Measurements from ENCODE around the gene DTX1. TPM values are rescaled to one million over a fixed set of nuclear protein-coding genes. Genes with fewer than 3 reads are reported as not detected.

Gene DTX1
- total RNA-seq, result 1 to 10 TPM; 5.0 to 7.7 (median 5.2) TPM

DNA sequence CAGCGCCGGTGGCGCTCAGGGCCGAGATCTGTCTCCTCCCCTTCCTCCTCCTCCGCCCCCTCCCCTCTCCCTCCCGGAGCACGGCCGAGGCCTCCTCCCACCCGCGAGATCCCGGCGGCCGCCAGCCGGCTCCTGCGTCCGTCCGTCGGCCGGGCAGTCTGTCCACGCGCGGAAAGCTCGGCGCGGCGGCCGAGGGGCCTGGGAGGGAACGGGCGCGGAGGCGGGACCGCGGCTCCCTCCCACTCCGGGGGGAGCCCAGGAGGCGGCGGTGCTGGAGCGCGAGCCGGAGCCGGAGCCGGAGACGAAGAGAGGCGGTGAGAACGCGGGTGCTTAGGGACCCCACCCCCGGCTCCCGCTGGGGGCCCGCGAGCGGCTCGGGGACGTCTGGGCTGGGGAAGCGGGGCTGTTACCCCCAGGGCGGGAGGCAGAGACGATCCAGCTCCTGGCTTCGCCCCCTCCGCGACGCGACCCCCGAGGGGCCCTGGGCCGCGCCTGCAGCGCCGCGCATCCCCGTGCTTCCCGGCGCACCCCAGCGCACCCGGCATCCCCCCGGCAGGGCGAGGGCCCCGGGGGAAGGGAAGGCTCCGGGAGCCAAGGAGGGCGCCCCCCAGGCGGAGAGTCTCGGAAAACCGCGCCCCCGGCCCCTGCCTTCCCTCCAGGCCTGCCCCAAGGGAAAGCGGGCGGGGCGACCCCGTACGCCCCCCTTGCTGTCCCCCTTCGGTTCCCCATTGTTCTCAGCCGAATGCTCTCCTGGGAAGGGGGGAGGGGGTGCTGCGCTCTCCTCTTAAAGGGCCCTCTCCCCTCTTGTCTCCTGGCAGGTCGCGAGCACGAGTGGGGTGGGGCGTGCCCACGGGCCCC, at the start of gene DTX1:
TSS of gene DTX1 (plus strand) at position 100 of the 858 bp plus-strand sequence. CDS start 1,463 bp downstream, outside the sequence.
- no peaks in the 10 kb centered on the region for H3K36me3 Mint-ChIP-seq (ENCODE audit: insufficient read depth)
- ATAC-seq (peak; percentile 62 to 75), DNase-seq (peak; percentile 35)
- peak within 1 kb of the TSS; percentile 81 for H3K4me3 Mint-ChIP-seq
- no peaks in the 10 kb centered on the region for H3K9me3 Mint-ChIP-seq
- H3K4me1 Mint-ChIP-seq (ENCODE audit: low read depth), result peaks cover 41% of the 10 kb centered on the region
- H3K27me3 Mint-ChIP-seq (ENCODE audit: low read depth), result no peaks in the 10 kb centered on the region

DNA sequence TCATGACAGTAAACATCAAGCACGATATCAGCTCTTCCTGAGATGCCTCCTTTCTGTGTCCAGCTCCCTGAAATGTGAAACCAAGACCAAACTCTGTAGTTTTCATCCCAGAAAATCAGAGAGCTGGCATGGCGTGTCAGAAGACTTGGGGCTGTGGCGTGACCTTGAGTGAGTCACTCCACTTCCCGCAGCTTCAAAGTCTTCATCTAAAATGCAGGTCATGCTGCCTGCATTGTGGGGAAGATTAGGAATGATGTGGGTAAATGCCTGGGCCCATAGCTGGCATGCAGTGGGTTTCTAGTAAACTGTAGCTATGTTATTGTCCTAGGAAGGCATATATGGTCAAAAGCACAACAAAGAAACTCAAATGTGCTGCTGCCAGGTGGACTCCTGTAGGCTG, 49.4 kb upstream of the DTX1 start:
- H3K27me3 Mint-ChIP-seq (ENCODE audit: low read depth), result no peaks in the 10 kb centered on the region
- no peak overlapping the region for H3K4me3 Mint-ChIP-seq
- DNase-seq (no peak), ATAC-seq (no peak)
- H3K4me1 Mint-ChIP-seq (ENCODE audit: low read depth), result no peaks in the 10 kb centered on the region
- peaks cover 64% of the 10 kb centered on the region for H3K36me3 Mint-ChIP-seq (ENCODE audit: insufficient read depth)
- H3K9me3 Mint-ChIP-seq, result peaks cover 10% of the 10 kb centered on the region

DNA sequence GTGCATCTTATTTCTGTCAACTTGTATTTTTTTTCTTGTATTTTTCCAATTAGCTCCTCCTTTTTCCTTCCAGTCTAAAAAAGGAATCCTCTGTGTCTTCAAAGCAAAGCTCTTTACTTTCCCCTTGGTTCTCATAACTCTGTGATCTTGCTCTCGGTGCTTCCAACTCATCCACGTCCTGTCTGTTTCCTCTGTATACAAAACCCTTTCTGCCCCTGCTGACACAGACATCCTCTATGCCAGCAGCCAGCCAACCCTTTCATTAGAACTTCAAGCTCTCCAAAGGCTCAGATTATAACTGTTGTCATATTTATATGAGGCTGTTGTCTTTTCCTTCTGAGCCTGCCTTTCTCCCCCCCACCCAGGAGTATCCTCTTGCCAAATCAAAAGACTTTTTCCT, 45.8 kb upstream of the DTX1 start:
- Mint-ChIP-seq H3K9me3 (peaks cover 10% of the 10 kb centered on the region), H3K4me3 (no peak overlapping the region), H3K36me3 (ENCODE audit: insufficient read depth) (peaks cover 49% of the 10 kb centered on the region), H3K4me1 (ENCODE audit: low read depth) (no peaks in the 10 kb centered on the region), H3K27me3 (ENCODE audit: low read depth) (no peaks in the 10 kb centered on the region)
- no peak for DNase-seq
- no peak for ATAC-seq

DNA sequence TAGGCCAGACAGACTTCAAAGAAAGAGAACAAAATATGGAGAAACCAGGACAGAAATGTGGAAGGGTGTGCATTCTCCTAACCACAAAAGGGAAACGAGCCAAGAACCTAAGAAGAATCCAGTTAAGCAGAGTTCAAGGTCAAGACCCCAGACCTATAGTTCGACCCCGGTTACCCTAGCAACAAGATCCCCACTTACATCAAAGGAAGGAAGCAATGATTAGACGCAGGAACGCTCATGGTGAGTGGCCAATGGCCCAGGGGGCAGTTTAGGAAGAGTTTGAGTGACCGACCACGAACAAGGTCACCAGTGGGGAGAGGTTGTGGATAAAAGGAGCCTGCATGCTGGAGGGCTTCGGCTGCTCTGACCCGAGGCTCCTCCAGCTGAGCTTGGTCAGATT, 42.0 kb upstream of the DTX1 start:
- DNase-seq, result no peak
- Mint-ChIP-seq H3K4me3 (no peak overlapping the region), H3K4me1 (ENCODE audit: low read depth) (no peaks in the 10 kb centered on the region), H3K36me3 (ENCODE audit: insufficient read depth) (peaks cover 22% of the 10 kb centered on the region), H3K27me3 (ENCODE audit: low read depth) (no peaks in the 10 kb centered on the region), H3K9me3 (peaks cover 10% of the 10 kb centered on the region)
- ATAC-seq, result no peak

DNA sequence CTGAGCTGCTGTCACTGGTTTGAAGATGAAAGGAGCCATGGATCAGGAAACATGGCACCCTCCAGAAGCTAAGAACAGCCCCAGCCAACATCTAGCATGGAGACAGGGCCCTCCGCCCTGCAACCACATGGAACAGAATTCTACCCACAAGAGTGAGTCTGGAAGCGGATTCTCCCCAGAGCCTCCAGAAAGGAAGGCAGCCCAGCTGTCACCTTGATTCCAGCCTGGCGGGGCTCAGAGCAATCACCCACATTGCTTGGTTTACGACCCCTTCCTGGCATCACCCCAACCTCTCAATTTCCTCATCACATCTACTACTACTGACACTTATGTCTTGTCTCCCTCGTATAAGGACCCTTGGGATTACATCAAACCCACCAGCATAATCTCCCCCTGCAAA, 39.7 kb upstream of the DTX1 start:
- no peaks in the 10 kb centered on the region for H3K4me1 Mint-ChIP-seq (ENCODE audit: low read depth)
- H3K36me3 Mint-ChIP-seq (ENCODE audit: insufficient read depth), result peaks cover under 1% of the 10 kb centered on the region
- no peak overlapping the region for H3K4me3 Mint-ChIP-seq
- ATAC-seq (no peak), DNase-seq (no peak)
- H3K9me3 Mint-ChIP-seq, result no peaks in the 10 kb centered on the region
- H3K27me3 Mint-ChIP-seq (ENCODE audit: low read depth), result no peaks in the 10 kb centered on the region

DNA sequence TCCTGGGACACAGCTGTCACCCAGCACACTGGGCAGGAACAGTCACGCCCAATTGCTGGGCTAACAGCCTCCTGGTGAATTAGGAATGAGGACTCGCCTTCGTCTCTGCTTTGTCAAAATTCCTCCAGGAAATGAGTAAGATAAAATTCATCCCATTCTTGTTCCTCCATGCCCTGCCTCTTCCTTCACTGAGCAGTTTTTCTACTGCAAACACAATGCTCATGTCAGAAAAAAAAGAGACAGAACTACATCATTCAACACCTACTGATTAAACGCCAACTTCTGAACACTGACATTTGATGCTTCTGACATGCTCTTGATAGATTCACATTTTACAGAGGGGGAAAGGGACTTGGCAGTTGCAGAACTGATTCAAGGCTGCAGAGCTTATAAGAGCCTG, 37.5 kb upstream of the DTX1 start:
- ATAC-seq (no peak), DNase-seq (no peak)
- Mint-ChIP-seq H3K27me3 (ENCODE audit: low read depth) (no peaks in the 10 kb centered on the region), H3K4me1 (ENCODE audit: low read depth) (peaks cover 3% of the 10 kb centered on the region), H3K9me3 (no peaks in the 10 kb centered on the region), H3K4me3 (no peak overlapping the region), H3K36me3 (ENCODE audit: insufficient read depth) (no peaks in the 10 kb centered on the region)

DNA sequence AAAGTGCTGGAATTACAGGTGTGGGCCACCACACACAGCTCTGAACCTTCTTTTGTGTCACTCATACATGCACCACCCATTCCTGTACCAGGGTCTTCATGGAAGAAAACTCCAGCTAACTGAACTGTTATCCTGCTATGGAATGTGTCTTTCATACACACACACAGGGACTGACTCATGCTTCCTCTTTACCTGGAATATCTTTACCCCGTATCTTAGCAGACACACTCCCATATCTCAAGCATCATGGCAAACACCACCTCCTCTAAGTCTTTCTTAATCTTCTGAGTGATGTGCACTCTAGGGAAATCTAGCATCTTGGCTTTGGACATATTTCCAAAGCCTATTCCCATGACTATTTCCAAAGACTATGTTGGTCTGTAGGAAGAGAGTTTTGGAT, 35.0 kb upstream of the DTX1 start:
- DNase-seq (no peak), ATAC-seq (no peak)
- Mint-ChIP-seq H3K36me3 (ENCODE audit: insufficient read depth) (no peaks in the 10 kb centered on the region), H3K4me1 (ENCODE audit: low read depth) (peaks cover 3% of the 10 kb centered on the region), H3K9me3 (no peaks in the 10 kb centered on the region), H3K27me3 (ENCODE audit: low read depth) (no peaks in the 10 kb centered on the region), H3K4me3 (no peak overlapping the region)

DNA sequence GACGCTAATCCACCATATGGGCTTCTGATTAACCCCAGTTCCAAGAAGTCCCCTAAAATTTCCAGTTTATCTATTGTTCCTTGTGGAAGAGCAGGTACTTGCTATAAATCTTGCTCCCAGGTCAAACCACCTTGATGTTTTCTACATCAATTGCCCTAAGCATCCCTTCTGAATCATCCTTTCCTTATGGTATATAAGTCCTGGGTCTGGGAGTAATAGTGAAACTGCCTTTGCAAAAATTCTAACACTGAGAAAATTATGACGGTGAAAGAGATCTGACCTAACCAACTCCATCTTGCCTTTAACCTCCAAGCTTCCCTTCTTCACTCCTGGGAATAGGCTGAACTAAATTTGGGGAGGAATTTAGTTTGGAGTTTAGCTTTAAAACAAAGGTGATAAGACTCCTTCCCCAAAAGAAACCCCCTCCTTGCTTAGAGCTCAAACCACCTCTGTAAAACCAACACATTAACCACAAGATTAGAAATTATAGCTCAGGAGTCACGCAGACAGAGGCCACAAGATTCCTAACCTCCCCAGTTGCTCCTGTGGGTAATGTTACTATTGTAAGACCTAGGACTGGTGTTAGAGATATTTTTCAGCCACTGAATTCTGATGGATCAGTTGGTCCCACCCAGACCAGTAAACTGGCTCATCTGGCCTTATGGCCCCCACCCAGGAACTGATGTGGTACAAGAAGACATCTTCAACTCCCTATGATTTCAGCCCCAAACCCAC, 33.8 kb upstream of the DTX1 start:
- ATAC-seq (peak in 1 of 2 donors; percentile 61), DNase-seq (no peak)
- Mint-ChIP-seq H3K9me3 (no peaks in the 10 kb centered on the region), H3K27me3 (ENCODE audit: low read depth) (no peaks in the 10 kb centered on the region), H3K4me3 (no peak overlapping the region), H3K4me1 (ENCODE audit: low read depth) (peaks cover 3% of the 10 kb centered on the region), H3K36me3 (ENCODE audit: insufficient read depth) (no peaks in the 10 kb centered on the region)

DNA sequence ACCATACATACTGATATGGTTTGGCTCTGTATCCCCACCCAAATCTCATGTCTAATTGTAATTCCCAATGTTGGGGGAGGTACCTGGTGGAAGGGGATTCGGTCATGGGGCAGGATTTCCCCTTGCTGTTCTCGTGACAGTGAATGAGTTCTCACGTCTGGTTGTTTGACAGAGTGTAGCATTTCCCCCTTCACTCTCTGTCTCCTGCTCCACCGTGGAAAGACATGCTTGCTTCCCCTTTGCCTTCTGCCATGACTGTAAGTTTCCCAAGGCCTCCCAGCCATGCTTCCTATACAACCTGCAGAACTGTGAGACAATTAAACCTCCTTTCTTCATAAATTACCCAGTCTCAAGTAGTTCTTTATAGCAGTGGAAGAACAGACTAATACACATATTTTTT, 28.8 kb upstream of the DTX1 start:
- no peaks in the 10 kb centered on the region for H3K36me3 Mint-ChIP-seq (ENCODE audit: insufficient read depth)
- DNase-seq (no peak), ATAC-seq (no peak)
- peaks cover 5% of the 10 kb centered on the region for H3K27me3 Mint-ChIP-seq (ENCODE audit: low read depth)
- H3K4me3 Mint-ChIP-seq, result no peak overlapping the region
- no peaks in the 10 kb centered on the region for H3K9me3 Mint-ChIP-seq
- peaks cover 5% of the 10 kb centered on the region for H3K4me1 Mint-ChIP-seq (ENCODE audit: low read depth)

DNA sequence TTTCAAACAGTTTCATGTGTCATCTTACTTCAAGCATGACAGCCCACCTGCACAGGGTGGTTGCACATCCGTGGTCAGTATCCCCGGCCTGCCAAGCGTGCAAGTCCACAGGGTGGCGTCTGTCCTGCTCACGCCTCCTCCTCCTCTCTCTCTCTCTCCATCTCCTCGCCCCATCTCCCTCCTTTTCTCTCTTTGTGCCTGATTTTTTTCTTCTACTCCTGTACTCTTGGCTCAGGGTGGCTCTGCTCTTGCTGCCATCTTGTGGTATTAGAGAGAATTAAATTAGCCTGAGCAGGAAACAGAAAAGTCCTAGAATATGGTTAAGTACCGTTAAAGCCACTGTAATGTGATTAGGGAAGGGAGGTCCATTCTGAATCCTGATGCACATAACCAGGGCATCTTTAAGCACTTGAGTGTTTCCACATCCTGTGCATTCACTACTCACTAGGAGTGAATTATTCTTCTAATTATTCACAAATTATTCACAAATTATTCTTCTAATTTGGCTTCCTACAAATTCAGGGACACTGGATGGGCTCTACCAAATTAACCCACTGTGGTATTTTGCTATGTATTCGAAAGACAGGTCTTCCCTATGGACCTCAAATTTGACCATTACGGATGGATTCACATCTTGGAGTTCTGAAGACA, 25.5 kb upstream of the DTX1 start:
- H3K36me3 Mint-ChIP-seq (ENCODE audit: insufficient read depth), result no peaks in the 10 kb centered on the region
- no peak overlapping the region for H3K4me3 Mint-ChIP-seq
- H3K27me3 Mint-ChIP-seq (ENCODE audit: low read depth), result peaks cover 7% of the 10 kb centered on the region
- ATAC-seq, result no peak
- no peak for DNase-seq
- peaks cover 4% of the 10 kb centered on the region for H3K4me1 Mint-ChIP-seq (ENCODE audit: low read depth)
- H3K9me3 Mint-ChIP-seq, result no peaks in the 10 kb centered on the region

DNA sequence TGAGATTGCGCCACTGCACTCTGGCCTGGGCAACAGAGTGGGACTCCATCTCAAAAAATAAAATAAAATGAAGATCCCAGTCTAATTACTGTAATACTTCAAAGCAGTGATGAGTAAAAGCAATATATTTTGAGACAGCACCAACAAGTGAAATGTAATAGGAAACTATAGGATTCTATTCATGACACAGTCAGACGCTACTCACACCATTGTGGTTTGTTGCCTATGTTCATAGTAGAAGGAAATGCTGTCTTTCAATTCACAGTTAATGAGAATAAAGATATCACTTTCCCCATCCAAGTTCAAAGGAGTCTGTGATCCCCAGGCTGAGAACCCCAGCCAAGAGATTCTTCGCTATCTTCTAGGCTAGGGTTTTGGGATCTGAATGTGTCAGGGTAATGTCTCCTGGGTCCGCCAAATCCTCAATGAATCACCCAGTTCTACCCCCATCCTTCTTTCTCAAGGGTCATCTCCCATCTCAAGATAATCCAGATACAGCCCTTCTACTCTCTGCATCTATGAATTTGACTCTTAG, 16.6 kb upstream of the DTX1 start:
- H3K9me3 Mint-ChIP-seq, result no peaks in the 10 kb centered on the region
- H3K27me3 Mint-ChIP-seq (ENCODE audit: low read depth), result peaks cover 2% of the 10 kb centered on the region
- H3K36me3 Mint-ChIP-seq (ENCODE audit: insufficient read depth), result no peaks in the 10 kb centered on the region
- DNase-seq (no peak), ATAC-seq (peak in 1 of 2 donors; percentile 32)
- no peaks in the 10 kb centered on the region for H3K4me1 Mint-ChIP-seq (ENCODE audit: low read depth)
- H3K4me3 Mint-ChIP-seq, result no peak overlapping the region

DNA sequence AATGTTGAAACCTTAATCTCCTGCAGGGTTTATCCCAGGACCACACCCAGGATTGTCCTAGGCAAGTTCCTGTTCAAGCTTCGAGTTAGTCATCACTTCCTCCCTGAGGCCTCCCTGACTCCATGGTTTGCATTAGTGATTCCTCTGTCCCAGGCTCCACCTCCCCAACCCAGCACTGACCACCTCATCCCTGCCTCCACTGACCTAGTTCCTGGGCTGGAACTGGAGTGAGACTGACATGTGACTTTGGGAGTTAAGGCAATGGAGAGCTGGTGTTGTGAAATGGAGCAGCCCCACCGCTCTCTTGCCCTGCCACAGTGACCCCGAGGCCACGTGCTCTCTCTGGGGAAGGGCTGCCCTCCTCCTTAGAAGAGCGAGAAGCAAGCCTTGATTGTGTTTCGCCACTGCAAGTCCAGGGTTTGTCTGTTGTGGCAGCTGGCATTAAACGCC, 15.8 kb upstream of the DTX1 start:
- H3K4me1 Mint-ChIP-seq (ENCODE audit: low read depth), result no peaks in the 10 kb centered on the region
- ATAC-seq, result no peak
- H3K27me3 Mint-ChIP-seq (ENCODE audit: low read depth), result peaks cover 2% of the 10 kb centered on the region
- no peak for DNase-seq
- H3K9me3 Mint-ChIP-seq, result no peaks in the 10 kb centered on the region
- no peak overlapping the region for H3K4me3 Mint-ChIP-seq
- H3K36me3 Mint-ChIP-seq (ENCODE audit: insufficient read depth), result no peaks in the 10 kb centered on the region

DNA sequence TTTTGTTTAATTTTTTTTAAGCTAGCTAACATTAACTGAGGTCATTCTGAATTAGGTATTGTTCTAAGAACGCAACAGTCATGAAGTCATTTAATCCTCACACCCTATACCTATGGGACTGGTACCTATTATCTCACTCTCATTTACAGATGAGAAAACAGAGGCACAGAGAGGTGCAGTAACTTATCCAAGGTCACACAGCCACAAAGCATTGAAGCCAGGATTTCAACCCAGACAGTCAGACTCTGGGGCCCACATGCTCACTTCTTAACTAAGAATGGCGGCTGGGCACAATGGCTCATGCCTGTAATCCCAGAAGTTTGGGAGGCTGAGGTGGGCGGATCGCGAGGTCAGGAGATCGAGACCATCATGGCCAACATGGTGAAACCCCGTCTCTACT, 15.0 kb upstream of the DTX1 start:
- Mint-ChIP-seq H3K4me1 (ENCODE audit: low read depth) (no peaks in the 10 kb centered on the region), H3K9me3 (no peaks in the 10 kb centered on the region), H3K27me3 (ENCODE audit: low read depth) (peaks cover 2% of the 10 kb centered on the region), H3K4me3 (no peak overlapping the region), H3K36me3 (ENCODE audit: insufficient read depth) (no peaks in the 10 kb centered on the region)
- DNase-seq, result no peak
- ATAC-seq, result no peak

DNA sequence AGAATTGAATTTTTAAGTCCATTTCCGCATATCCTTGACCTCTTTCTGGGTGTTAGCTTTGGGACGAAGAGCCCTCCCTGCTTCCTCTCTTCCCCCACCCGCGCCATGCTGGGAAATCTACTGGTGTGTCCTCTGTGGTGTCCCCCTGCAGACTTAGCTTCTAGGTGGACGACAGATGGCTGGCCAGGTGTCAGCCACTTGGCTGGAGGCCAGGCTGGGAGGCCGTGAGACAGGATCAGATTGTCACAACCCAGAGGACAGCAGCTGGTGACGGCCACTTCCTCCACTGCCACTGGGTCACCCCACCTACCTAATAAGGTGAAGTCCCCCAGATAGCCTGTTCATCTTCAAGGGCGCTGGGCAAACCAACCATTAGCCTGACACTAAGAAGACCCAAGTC, 13.3 kb upstream of the DTX1 start:
- Mint-ChIP-seq H3K4me3 (no peak overlapping the region), H3K27me3 (ENCODE audit: low read depth) (peaks cover 4% of the 10 kb centered on the region)

More for the DNA sequence above, 13.3 kb upstream of the DTX1 start:
- H3K9me3 Mint-ChIP-seq, result no peaks in the 10 kb centered on the region
- no peaks in the 10 kb centered on the region for H3K4me1 Mint-ChIP-seq (ENCODE audit: low read depth)
- DNase-seq (no peak), ATAC-seq (no peak)
- no peaks in the 10 kb centered on the region for H3K36me3 Mint-ChIP-seq (ENCODE audit: insufficient read depth)

All from activated T-cell treated with anti-CD3 and anti-CD28 coated beads, Interleukin-2, amount 50 U/mL, for 4 hours (primary cell).